Keratinocyte (primary cell): ENCODE results near the gene CDK8. TPM values are rescaled to one million over a fixed set of nuclear protein-coding genes. Genes with fewer than 3 reads are reported as not detected.
A peak's percentile ranks its signal among the peaks of the same experiment; 100 is the strongest.

Source experiments
- DNase-seq: peaks from one replicate; pipeline ENCODE4 v3.0.0-alpha.2; 2011; ENCODE audit warnings: low read depth, missing footprints, low spot score
- FAIRE-seq: peaks from 2 replicates; lab custom pipeline; 2011; peaks lifted over from hg19 to GRCh38; lab: Jason Lieb, UNC
- H2AFZ ChIP-seq: 2 replicates; pipeline ENCODE4 v1.6.0; 2012; ENCODE audit warnings: low read length, control low read depth, inconsistent platforms; ENCODE audit not compliant: control insufficient read depth
- H3K27ac ChIP-seq: 2 replicates; pipeline ENCODE4 v1.5.1; 2011; ENCODE audit warnings: low read length; ENCODE audit not compliant: control insufficient read depth, insufficient read depth
- H3K27me3 ChIP-seq: 3 replicates; pipeline ENCODE4 v1.6.0; 2011; ENCODE audit warnings: low read length; ENCODE audit not compliant: control insufficient read depth, insufficient read depth; ENCODE audit errors: extremely low read depth
- H3K36me3 ChIP-seq, 2 experiments: 2 replicates in 1 of 2; 3 replicates in 1 of 2; pipeline ENCODE4 v1.5.1; 2011; ENCODE audit warnings: low read length in 2 of 2, mild to moderate bottlenecking in 1 of 2; ENCODE audit not compliant: control insufficient read depth in 2 of 2, insufficient read depth in 2 of 2; ENCODE audit errors: extremely low read depth in 1 of 2
- H3K4me1 ChIP-seq: 3 replicates; pipeline ENCODE4 v1.5.1; 2011; ENCODE audit warnings: low read length; ENCODE audit not compliant: control insufficient read depth, insufficient read depth; ENCODE audit errors: extremely low read depth
- H3K4me2 ChIP-seq: 3 replicates; pipeline ENCODE4 v1.6.0; 2011; ENCODE audit warnings: low read depth, low read length; ENCODE audit not compliant: control insufficient read depth, insufficient read depth; ENCODE audit errors: extremely low read depth
- H3K4me3 ChIP-seq, 3 experiments: fragments of 200-600 bp in 1 of 3; sonication (generic) in 1 of 3; 2 replicates in 2 of 3; 3 replicates in 1 of 3; pipeline ENCODE4 v1.5.1; 2011 to 2016; ENCODE audit warnings: low read length in 3 of 3, mild to moderate bottlenecking in 3 of 3, control low read depth in 2 of 3, inconsistent platforms in 1 of 3, low read depth in 1 of 3, mixed read lengths in 1 of 3, mixed run types in 1 of 3, moderate library complexity in 1 of 3; ENCODE audit not compliant: control insufficient read depth in 2 of 3, insufficient read depth in 2 of 3; ENCODE audit errors: extremely low read depth in 1 of 3
- H3K79me2 ChIP-seq: 2 replicates; pipeline ENCODE4 v1.6.0; 2012; ENCODE audit warnings: low read length; ENCODE audit not compliant: control insufficient read depth, insufficient read depth
- H3K9ac ChIP-seq: 3 replicates; pipeline ENCODE4 v1.6.0; 2011; ENCODE audit warnings: low read length; ENCODE audit not compliant: control insufficient read depth, insufficient read depth; ENCODE audit errors: extremely low read depth
- H3K9me1 ChIP-seq: 3 replicates; pipeline ENCODE4 v1.6.0; 2011; ENCODE audit warnings: low read length; ENCODE audit not compliant: control insufficient read depth, insufficient read depth; ENCODE audit errors: extremely low read depth
- H3K9me3 ChIP-seq: 2 replicates; pipeline ENCODE4 v1.5.1; 2012; ENCODE audit warnings: low read depth, low read length; ENCODE audit not compliant: control insufficient read depth
- H4K20me1 ChIP-seq: 3 replicates; pipeline ENCODE4 v1.6.0; 2011; ENCODE audit warnings: low read length; ENCODE audit not compliant: control insufficient read depth, insufficient read depth; ENCODE audit errors: extremely low read depth
- CTCF ChIP-seq, 3 experiments: IDR thresholded peaks in 1 of 3; conservative IDR thresholded peaks in 1 of 3; optimal IDR thresholded peaks in 1 of 3; 2 replicates in 2 of 3; 3 replicates in 1 of 3; pipeline versions ENCODE3 to v1.5.1; 2011; ENCODE audit warnings: low read length in 3 of 3, mild to moderate bottlenecking in 3 of 3, moderate library complexity in 2 of 3, control low read depth in 1 of 3, inconsistent platforms in 1 of 3; ENCODE audit not compliant: insufficient read depth in 2 of 3; ENCODE audit errors: extremely low read depth in 1 of 3
- EZH2 ChIP-seq: IDR thresholded peaks from one replicate; pipeline ENCODE4 v1.6.1; 2012; ENCODE audit warnings: inconsistent platforms, mild to moderate bottlenecking, low read length, moderate library complexity
- dilution Hi-C: fragments of 300-500 bp; cut with MboI; formaldehyde crosslinking; loops from one replicate; pipeline ENCODE4 v1.7.0; 2020; ENCODE audit warnings: low sequenced_read_pairs; ENCODE audit not compliant: extremely low pct_ligation_motif_present
- polyA plus RNA-seq, 5 experiments: library from polyadenylated mRNA; depleted of rRNA in 3 of 5; stranded (reverse) in 3 of 5; stranded (forward) in 1 of 5; unstranded in 1 of 5; fragments of >200 nt; gene quantifications; 1 replicate in 1 of 5; 2 replicates in 3 of 5; 3 replicates in 1 of 5; pipeline versions ENCODE4 v1.2.1 to v1.2.3, GENCODE V29; 2011 to 2012; ENCODE audit warnings: missing spikeins in 2 of 5, low read depth in 1 of 5, low replicate concordance in 1 of 5

Gene CDK8
- polyA plus RNA-seq, 1 donor (not counting 4 experiments of a cell fraction or from before 2014, with no cell fraction given) = 27.5 TPM

- no peak for DNase-seq
- Histone ChIP-seq H2AFZ (no peak overlapping the region), H3K4me3 (no peak overlapping the region), H3K36me3 (no peaks in the 10 kb centered on the region), H3K9me1 (no peaks in the 10 kb centered on the region), H3K4me1 (no peaks in the 10 kb centered on the region), H3K9ac (no peak overlapping the region), H4K20me1 (no peaks in the 10 kb centered on the region), H3K4me2 (no peak overlapping the region), H3K27me3 (no peaks in the 10 kb centered on the region), H3K79me2 (no peaks in the 10 kb centered on the region), H3K27ac (no peak overlapping the region), H3K9me3 (no peaks in the 10 kb centered on the region)
- TF ChIP-seq EZH2 (no peak), CTCF (optimal IDR thresholded peaks at IDR 0.05 in 1 of 3, IDR thresholded peaks at IDR 0.05 in 1 of 3, conservative IDR thresholded peaks at IDR 0.05 in 1 of 3; ENCODE audit: extremely low read depth in 1 of 3, insufficient read depth in 2 of 3, low read length in 3 of 3) (peak; percentile 42 to 46 (median 44))
- FAIRE-seq = peak; percentile 29
- dilution Hi-C loops = no loop called here
These were observed 123.1 kb downstream of the CDK8 start for GRCh38 chr13:26377038-26377437.

GRCh38 chr13:26378116-26378515 lies 124.2 kb downstream of the CDK8 start:
- no peak for DNase-seq

More at GRCh38 chr13:26378116-26378515, 124.2 kb downstream of the CDK8 start:
- Histone ChIP-seq H3K4me2 (no peak overlapping the region), H3K79me2 (no peaks in the 10 kb centered on the region), H2AFZ (no peak overlapping the region), H3K9me1 (no peaks in the 10 kb centered on the region), H3K27ac (no peak overlapping the region), H3K4me1 (no peaks in the 10 kb centered on the region), H4K20me1 (no peaks in the 10 kb centered on the region), H3K36me3 (no peaks in the 10 kb centered on the region), H3K9me3 (no peaks in the 10 kb centered on the region), H3K4me3 (no peak overlapping the region), H3K27me3 (no peaks in the 10 kb centered on the region), H3K9ac (no peak overlapping the region)
- FAIRE-seq = no peak
- dilution Hi-C loops = no loop called here
- TF ChIP-seq EZH2 (no peak), CTCF (optimal IDR thresholded peaks at IDR 0.05 in 1 of 3, IDR thresholded peaks at IDR 0.05 in 1 of 3, conservative IDR thresholded peaks at IDR 0.05 in 1 of 3; ENCODE audit: extremely low read depth in 1 of 3, insufficient read depth in 2 of 3, low read length in 3 of 3) (no peak)
